ENCODE data around the gene SLC32A1.

GRCh38 chr20:38727607-38728190, 3.4 kb downstream of the SLC32A1 start:
- no peak for TF ChIP-seq TRIM24 (CRISPR knock-in tag; IDR thresholded peaks at IDR 0.05)
- no peak for TF ChIP-seq ISX (CRISPR knock-in tag; conservative IDR thresholded peaks at IDR 0.05)
- no peak for TF ChIP-seq ZBTB40 (IDR thresholded peaks at IDR 0.05)
- no peak for TF ChIP-seq ZBTB40 (CRISPR knock-in tag; IDR thresholded peaks at IDR 0.05)
- no peak for TF ChIP-seq LBX2 (CRISPR knock-in tag; IDR thresholded peaks at IDR 0.05; ENCODE audit: borderline replicate concordance)
- TF ChIP-seq CAMTA2 (CRISPR knock-in tag; IDR thresholded peaks at IDR 0.05; ENCODE audit: borderline replicate concordance): no peak
- no peak for TF ChIP-seq RAD21 (CRISPR knock-in tag; IDR thresholded peaks at IDR 0.05)
- TF ChIP-seq EP300 (IDR thresholded peaks at IDR 0.05; ENCODE audit: low read depth in 2 of 2, low read length in 2 of 2): no peak
- TF ChIP-seq EP300 (CRISPR knock-in tag; IDR thresholded peaks at IDR 0.05; ENCODE audit: borderline replicate concordance): no peak
- TF ChIP-seq NFE2L2 (IDR thresholded peaks at IDR 0.05; ENCODE audit: low read length): no peak
- TF ChIP-seq SRF (IDR thresholded peaks at IDR 0.05; ENCODE audit: low read depth, low read length): no peak
- TF ChIP-seq CTCF (CRISPR knock-in tag; IDR thresholded peaks at IDR 0.05): no peak
- no peak for TF ChIP-seq MXI1 (IDR thresholded peaks at IDR 0.05; ENCODE audit: borderline replicate concordance, low read depth, low read length)
- TF ChIP-seq ZNF710 (CRISPR knock-in tag; IDR thresholded peaks at IDR 0.05; ENCODE audit: borderline replicate concordance): no peak
